Central memory CD8-positive, alpha-beta T cell (primary cell): Measurements from ENCODE around the gene VAMP2.

Experiments
- ATAC-seq: fragments of 150-1000 bp; cut with Tn5 transposase; replicated peaks from 2 replicates; pipeline ENCODE4 v1.10.0; 2022; ENCODE audit warnings: mild to moderate bottlenecking, moderate FRiP score, moderate number of reproducible peaks; ENCODE audit not compliant: poor library complexity, severe bottlenecking; ENCODE audit errors: extremely low read depth
- DNase-seq, 2 donors: peaks; one replicate each; pipeline ENCODE4 v3.0.0; 2021; ENCODE audit warnings: low spot score in 2 of 2
- H3K27ac Mint-ChIP-seq: one replicate; pipeline ENCODE4 v1.8.0; 2022; ENCODE audit warnings: low read depth, mild to moderate bottlenecking, moderate library complexity, mixed read lengths
- H3K27me3 Mint-ChIP-seq: one replicate; pipeline ENCODE4 v1.8.0; 2022; ENCODE audit warnings: mixed read lengths
- H3K36me3 Mint-ChIP-seq: one replicate; pipeline ENCODE4 v1.8.0; 2022; ENCODE audit warnings: mild to moderate bottlenecking, moderate library complexity, mixed read lengths; ENCODE audit not compliant: insufficient read depth
- H3K4me1 Mint-ChIP-seq: one replicate; pipeline ENCODE4 v1.8.0; 2022; ENCODE audit warnings: mixed read lengths
- H3K4me3 Mint-ChIP-seq: one replicate; pipeline ENCODE4 v1.8.0; 2022; ENCODE audit warnings: mild to moderate bottlenecking, moderate library complexity, mixed read lengths
- H3K9me3 Mint-ChIP-seq: one replicate; pipeline ENCODE4 v1.8.0; 2022; ENCODE audit warnings: mixed read lengths

The VAMP2 gene

GRCh38 chr17:8149419-8150193, 13.1 kb downstream of the VAMP2 start:
- H3K4me1 Mint-ChIP-seq, result peaks cover 32% of the 10 kb centered on the region
- peaks cover 95% of the 10 kb centered on the region for H3K36me3 Mint-ChIP-seq
- no peak overlapping the region for H3K4me3 Mint-ChIP-seq
- ATAC-seq (no peak), DNase-seq (no peak)
- H3K27ac Mint-ChIP-seq, result no peak overlapping the region
- H3K9me3 Mint-ChIP-seq, result no peaks in the 10 kb centered on the region
- no peaks in the 10 kb centered on the region for H3K27me3 Mint-ChIP-seq

- no peak for ATAC-seq
- DNase-seq, result no peak
- Mint-ChIP-seq H3K4me1 (peaks cover 32% of the 10 kb centered on the region), H3K27ac (no peak overlapping the region), H3K4me3 (peak overlapping the region; percentile 64), H3K36me3 (peaks cover 97% of the 10 kb centered on the region), H3K9me3 (no peaks in the 10 kb centered on the region), H3K27me3 (no peaks in the 10 kb centered on the region)
Observed at GRCh38 chr17:8148560-8148959, 14.2 kb downstream of the VAMP2 start.

- H3K9me3 Mint-ChIP-seq, result no peaks in the 10 kb centered on the region
- ATAC-seq (no peak), DNase-seq (no peak)
- peak overlapping the region; percentile 88 for H3K27ac Mint-ChIP-seq
- no peaks in the 10 kb centered on the region for H3K27me3 Mint-ChIP-seq
- H3K4me1 Mint-ChIP-seq, result peaks cover 32% of the 10 kb centered on the region
- H3K4me3 Mint-ChIP-seq, result peak overlapping the region; percentile 64
- peaks cover 97% of the 10 kb centered on the region for H3K36me3 Mint-ChIP-seq
Observed at GRCh38 chr17:8147805-8148404, 14.8 kb downstream of the VAMP2 start.

GRCh38 chr17:8147141-8147804, 15.5 kb downstream of the VAMP2 start:
- Mint-ChIP-seq H3K36me3 (peaks cover 97% of the 10 kb centered on the region), H3K9me3 (no peaks in the 10 kb centered on the region), H3K27ac (peak overlapping the region; percentile 88), H3K4me1 (peaks cover 28% of the 10 kb centered on the region), H3K4me3 (peak overlapping the region; percentile 64), H3K27me3 (no peaks in the 10 kb centered on the region)
- no peak for DNase-seq
- no peak for ATAC-seq

DNA sequence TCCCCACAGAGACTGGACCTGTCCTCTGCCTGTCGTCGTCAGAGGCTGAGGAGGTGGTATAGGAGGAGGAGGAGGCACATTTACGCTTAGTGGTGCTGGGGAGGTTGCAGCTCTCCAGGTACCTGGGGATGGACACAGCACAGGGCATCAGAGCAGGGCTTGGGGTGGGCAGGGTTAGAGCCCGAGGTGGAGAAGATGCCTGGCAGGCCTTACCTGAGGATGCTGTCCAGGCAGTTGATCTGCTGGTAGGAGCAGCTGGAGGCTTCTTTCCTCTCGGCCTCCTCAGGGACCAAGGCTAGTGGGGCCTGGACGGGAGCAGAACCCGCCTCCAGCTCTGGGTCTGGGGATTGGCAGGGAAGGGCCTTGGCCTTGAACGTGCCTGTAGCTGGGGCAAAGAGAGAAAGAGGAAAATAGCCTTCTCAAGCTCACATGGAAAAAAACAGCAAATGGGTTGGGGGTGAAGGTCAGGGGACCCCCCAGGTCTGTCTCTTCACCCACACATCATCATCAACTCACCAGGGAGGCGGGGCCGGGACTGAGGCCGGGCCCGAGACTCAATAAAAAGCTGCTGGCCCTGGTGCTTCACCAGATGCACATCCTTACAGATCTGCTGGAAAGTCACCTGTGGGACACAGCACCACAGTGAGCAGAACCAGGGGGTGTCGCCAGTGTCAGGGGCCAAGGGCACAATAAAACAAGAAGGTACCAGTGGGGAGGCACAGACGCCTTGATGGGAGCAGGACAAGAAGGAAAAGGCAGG, 16.2 kb downstream of the VAMP2 start:
- Mint-ChIP-seq H3K27me3 (no peaks in the 10 kb centered on the region), H3K27ac (peak overlapping the region; percentile 88), H3K9me3 (no peaks in the 10 kb centered on the region), H3K4me3 (peak overlapping the region; percentile 64), H3K4me1 (peaks cover 21% of the 10 kb centered on the region), H3K36me3 (peaks cover 94% of the 10 kb centered on the region)
- ATAC-seq, result no peak
- DNase-seq, result no peak

GRCh38 chr17:8145811-8146210, 16.9 kb downstream of the VAMP2 start:
- H3K9me3 Mint-ChIP-seq, result no peaks in the 10 kb centered on the region
- H3K27me3 Mint-ChIP-seq, result no peaks in the 10 kb centered on the region
- DNase-seq (no peak), ATAC-seq (no peak)
- H3K4me1 Mint-ChIP-seq, result peaks cover 18% of the 10 kb centered on the region
- peak overlapping the region; percentile 88 for H3K27ac Mint-ChIP-seq
- peaks cover 94% of the 10 kb centered on the region for H3K36me3 Mint-ChIP-seq
- H3K4me3 Mint-ChIP-seq, result peak overlapping the region; percentile 64

DNA sequence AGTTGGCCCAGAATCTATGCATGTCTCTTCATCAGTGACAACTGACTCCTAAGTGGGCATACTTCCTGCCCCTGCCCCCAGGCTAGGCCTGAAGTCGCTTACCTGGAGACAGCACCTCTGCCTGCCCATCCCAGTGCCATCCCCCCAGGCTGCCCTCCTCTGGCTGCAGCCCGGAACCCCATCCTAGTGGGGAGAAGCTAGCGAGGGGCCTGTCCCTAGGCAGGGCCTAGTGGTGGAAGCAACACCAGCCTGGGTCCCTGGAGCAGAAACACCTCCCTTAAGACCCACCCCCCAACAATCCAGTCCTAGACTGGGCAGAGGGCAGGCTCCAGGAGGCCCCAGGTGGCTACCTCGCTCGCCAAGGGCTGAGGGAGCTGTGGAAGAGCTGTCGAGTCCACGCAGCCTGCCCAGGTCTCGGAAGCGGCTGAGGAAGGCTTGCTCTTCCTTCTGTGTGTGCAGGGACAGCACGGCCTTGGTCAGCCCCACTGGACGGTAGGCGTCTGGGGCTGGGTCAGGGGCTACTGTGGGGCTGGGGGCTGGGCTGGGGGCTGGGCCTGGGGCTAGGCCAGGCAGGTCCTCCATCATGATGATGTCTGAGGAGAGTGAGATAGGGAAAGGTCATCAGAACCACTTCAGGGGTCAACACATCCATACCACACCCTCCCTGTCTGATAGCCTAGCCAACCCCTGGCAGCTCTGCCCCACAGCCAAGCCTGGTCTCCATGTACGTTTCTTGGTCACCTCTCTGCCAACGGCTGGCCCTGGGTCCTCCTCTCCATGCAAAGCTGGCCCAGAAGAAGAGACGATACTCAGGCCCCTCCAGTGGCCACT, 18.1 kb downstream of the VAMP2 start:
- ATAC-seq, result no peak
- Mint-ChIP-seq H3K4me3 (peak overlapping the region; percentile 54), H3K4me1 (peaks cover 18% of the 10 kb centered on the region), H3K36me3 (peaks cover 83% of the 10 kb centered on the region), H3K27ac (peak overlapping the region; percentile 90), H3K9me3 (no peaks in the 10 kb centered on the region), H3K27me3 (no peaks in the 10 kb centered on the region)
- no peak for DNase-seq

GRCh38 chr17:8143581-8144400, 19.0 kb downstream of the VAMP2 start:
- Mint-ChIP-seq H3K27me3 (no peaks in the 10 kb centered on the region), H3K36me3 (peaks cover 75% of the 10 kb centered on the region), H3K4me1 (peaks cover 18% of the 10 kb centered on the region), H3K4me3 (peak overlapping the region; percentile 54), H3K9me3 (no peaks in the 10 kb centered on the region), H3K27ac (peak overlapping the region; percentile 90)
- DNase-seq (no peak), ATAC-seq (no peak)

DNA sequence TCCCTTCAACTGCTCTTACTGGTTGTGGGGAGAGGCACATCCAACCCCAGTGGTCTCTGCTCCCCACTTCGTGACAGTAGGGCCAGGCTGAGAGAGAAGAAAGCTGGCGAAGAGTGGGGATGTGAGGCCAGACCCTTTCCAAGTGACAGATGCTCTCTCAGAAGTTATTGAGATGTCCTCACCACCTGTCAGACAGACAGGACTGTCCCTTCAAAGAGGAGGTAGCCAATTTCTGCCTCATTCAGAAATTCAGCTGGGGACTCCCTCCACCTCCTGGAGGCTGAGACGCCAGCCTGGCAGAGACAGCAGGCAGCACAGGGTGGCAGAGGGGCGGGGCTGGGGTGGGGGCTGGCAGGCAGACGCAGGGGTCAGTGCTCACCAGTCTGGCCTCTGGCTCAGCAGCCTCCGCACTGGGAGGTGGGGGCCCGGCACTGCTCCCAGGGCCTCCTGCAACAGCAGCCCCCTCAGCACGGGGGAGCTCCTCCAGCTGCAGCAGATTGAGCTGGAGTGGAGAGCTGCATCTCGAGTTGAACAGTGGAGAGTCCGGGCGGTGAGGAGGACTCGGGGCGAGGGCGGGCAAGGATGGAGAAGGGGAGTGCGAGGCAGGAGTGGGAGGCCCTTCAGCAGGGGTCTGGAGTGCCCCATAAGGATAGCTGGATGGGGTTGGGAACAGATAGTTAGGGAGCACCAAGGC, 19.7 kb downstream of the VAMP2 start:
- peaks cover 18% of the 10 kb centered on the region for H3K4me1 Mint-ChIP-seq
- H3K9me3 Mint-ChIP-seq, result no peaks in the 10 kb centered on the region
- ATAC-seq (no peak), DNase-seq (no peak)
- peak overlapping the region; percentile 54 for H3K4me3 Mint-ChIP-seq
- H3K27me3 Mint-ChIP-seq, result no peaks in the 10 kb centered on the region
- peaks cover 67% of the 10 kb centered on the region for H3K36me3 Mint-ChIP-seq
- H3K27ac Mint-ChIP-seq, result peak overlapping the region; percentile 90

GRCh38 chr17:8142158-8142886, 20.4 kb downstream of the VAMP2 start:
- ATAC-seq (no peak), DNase-seq (no peak)
- Mint-ChIP-seq H3K27me3 (no peaks in the 10 kb centered on the region), H3K27ac (peak overlapping the region; percentile 91), H3K9me3 (no peaks in the 10 kb centered on the region), H3K4me1 (peaks cover 13% of the 10 kb centered on the region), H3K36me3 (peaks cover 60% of the 10 kb centered on the region), H3K4me3 (peak overlapping the region; percentile 43)
